Measurements from ENCODE around the gene MINPP1.

Gene MINPP1

DNA sequence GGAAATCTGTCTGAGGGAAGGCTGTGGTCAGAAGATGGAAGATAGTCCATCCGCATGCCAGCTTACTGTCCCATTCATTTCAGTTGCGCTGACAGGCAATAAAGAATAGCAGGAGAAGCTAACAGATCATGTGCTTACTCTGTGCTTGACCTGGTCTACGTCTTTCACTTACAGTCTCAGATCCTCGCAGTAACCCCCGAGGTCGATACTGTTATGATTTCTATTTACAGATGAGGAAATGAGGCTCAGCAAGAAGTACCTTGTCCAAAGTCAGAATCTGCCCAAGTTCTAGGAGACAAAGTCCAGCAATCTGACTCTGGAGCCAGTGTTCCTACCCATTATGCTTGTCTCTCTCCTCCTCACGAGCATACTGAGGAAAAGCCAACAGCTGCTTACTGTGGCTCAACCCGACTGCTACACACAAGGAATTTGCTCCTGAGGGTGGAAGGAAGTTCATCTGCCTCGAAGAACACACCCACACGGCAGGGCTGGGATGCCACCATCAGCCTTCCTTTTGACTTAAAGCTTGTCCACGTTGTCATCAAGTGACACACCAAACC, 74.2 kb downstream of the MINPP1 start:
- no peak for DNase-seq (ENCODE audit: low read depth, low spot score)
- CTCF ChIA-PET, result interaction anchor here (1.1 to 1.4 kb wide), 2 partner anchors 10 to 16 kb away, joined by 4 to 5 read pairs; no protein-coding TSS in a partner anchor
- TF ChIP-seq, protein P1, sequence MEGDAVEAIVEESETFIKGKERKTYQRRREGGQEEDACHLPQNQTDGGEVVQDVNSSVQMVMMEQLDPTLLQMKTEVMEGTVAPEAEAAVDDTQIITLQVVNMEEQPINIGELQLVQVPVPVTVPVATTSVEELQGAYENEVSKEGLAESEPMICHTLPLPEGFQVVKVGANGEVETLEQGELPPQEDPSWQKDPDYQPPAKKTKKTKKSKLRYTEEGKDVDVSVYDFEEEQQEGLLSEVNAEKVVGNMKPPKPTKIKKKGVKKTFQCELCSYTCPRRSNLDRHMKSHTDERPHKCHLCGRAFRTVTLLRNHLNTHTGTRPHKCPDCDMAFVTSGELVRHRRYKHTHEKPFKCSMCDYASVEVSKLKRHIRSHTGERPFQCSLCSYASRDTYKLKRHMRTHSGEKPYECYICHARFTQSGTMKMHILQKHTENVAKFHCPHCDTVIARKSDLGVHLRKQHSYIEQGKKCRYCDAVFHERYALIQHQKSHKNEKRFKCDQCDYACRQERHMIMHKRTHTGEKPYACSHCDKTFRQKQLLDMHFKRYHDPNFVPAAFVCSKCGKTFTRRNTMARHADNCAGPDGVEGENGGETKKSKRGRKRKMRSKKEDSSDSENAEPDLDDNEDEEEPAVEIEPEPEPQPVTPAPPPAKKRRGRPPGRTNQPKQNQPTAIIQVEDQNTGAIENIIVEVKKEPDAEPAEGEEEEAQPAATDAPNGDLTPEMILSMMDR (IDR thresholded peaks at IDR 0.05; ENCODE audit: insufficient read depth, low read length, missing control alignments), result no peak
- H3K4me3 ChIP-seq (ENCODE audit: low read depth, low read length), result no peak overlapping the region
- POLR2A ChIA-PET, result no interaction called here

DNA sequence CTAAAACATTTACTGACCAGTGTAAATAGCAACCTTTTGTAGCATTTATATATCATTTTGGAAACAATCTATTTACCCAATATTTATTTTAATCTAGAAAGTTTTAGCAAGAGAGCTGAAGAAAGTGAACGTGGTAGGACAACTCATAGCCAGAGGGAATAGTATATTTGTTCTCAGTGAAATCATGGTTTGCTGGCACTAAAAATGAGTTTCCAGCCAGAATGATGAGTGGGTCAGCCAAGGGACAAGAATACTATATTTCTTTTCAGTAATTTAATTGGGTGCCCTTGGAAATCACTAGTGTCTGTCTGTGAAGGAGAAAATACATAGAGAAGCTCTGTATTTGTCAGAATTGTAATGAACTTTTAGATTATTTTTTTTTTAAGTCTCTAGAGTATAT, 74.9 kb downstream of the MINPP1 start:
- DNase-seq (ENCODE audit: low read depth, low spot score), result no peak
- no peak overlapping the region for H3K4me3 ChIP-seq (ENCODE audit: low read depth, low read length)
- ChIA-PET POLR2A (no interaction called here), CTCF (interaction anchor here (1.1 to 1.4 kb wide), 2 partner anchors 9 to 15 kb away, joined by 4 to 5 read pairs; no protein-coding TSS in a partner anchor)
- TF ChIP-seq, protein P1 (IDR thresholded peaks at IDR 0.05; ENCODE audit: insufficient read depth, low read length, missing control alignments), result no peak

DNA sequence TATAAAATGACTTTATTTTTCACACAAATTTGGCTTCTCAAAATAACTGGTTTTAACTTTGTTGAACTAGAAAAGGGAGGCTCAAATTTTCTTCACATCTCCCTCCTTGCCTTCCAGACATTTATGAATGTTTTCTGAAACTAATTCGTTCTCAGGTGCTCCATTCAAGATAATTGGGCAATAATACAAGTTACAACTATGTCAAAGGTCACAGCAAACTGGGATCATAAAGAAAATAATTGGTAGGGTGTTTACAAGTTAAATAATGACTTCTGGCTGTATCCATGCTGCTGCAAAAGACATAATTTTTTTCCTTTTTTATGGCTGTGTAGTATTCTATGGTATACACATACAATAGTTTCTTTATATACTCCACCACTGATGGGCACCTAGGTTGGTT, 75.3 kb downstream of the MINPP1 start:
- ChIA-PET POLR2A (no interaction called here), CTCF (interaction anchor here (1.1 kb wide), 1 partner anchor 8 kb away, joined by 5 read pairs; no protein-coding TSS in a partner anchor)
- DNase-seq (ENCODE audit: low read depth, low spot score), result no peak
- TF ChIP-seq, protein P1 (IDR thresholded peaks at IDR 0.05; ENCODE audit: insufficient read depth, low read length, missing control alignments), result no peak
- H3K4me3 ChIP-seq (ENCODE audit: low read depth, low read length), result no peak overlapping the region

DNA sequence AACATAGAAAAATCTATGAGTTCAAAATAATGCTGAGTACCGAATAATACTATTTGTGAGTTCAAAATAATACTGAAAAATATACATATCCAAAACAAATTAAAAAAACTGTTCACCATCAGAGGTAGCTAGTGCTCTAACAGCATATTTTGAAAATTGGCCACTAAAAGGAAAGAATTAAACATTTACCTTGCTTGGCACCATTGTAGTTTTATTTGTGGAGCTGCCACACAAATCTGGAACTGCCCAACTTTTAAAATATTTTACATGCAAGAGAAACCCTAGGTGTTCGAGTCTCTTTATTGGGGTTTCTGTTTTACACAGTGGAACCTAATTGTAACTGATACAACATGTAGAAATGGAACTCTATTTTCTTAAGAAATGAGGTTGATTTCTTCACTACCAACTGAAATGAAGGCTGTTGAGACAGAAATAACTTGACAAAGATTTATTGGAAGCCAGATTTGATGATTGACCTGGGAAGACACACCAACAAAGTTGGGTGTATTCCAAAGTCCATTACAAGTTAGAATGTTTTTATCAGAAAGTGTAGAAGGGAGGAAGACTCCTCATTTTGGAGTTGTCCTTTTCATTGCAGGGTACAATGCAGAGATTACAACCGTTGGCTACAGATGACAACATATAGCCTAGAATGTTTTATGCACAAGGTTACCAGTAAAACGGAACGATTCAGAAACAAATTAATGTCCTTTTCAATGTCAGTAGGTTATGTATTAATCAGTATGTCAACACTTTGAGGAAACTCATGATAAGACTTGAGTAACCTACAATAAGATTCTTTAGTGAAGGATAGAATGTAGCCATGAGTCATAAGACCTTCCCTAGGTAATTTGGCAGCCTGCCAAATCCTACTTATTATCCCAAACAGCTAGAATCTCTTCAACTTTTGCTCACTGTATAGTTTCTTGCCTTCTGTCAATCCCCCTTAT, 81.1 kb downstream of the MINPP1 start:
- CTCF ChIA-PET, result no interaction called here
- TF ChIP-seq, protein P1 (IDR thresholded peaks at IDR 0.05; ENCODE audit: insufficient read depth, low read length, missing control alignments), result no peak
- H3K4me3 ChIP-seq (ENCODE audit: low read depth, low read length), result no peak overlapping the region
- POLR2A ChIA-PET, result no interaction called here
- DNase-seq (ENCODE audit: low read depth, low spot score), result no peak

DNA sequence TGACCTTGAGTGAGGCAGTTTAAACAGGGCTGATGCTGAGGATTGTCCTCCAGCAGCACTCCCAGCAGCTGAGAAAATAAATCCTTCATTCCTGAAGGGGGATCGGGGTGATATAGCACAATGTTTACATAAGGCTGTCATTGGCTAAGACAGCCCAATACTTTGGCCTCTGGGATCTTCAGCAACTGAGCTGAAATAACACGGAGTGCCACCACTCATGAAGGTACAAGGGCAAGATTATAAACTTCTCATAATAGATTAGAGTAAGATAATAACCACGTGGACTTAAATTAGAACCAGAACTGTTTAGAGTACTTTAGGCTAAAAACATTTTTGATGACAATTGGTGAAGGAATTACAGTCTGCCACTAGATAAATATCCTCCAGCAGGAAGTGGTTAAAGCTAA, 85.0 kb downstream of the MINPP1 start:
- DNase-seq (ENCODE audit: low read depth, low spot score), result peak; percentile 12
- TF ChIP-seq, protein P1 (IDR thresholded peaks at IDR 0.05; ENCODE audit: insufficient read depth, low read length, missing control alignments), result no peak
- ChIA-PET POLR2A (interaction anchor here (1.4 kb wide), 1 partner anchor 42 kb away, joined by 3 read pairs; no protein-coding TSS in a partner anchor), CTCF (interaction anchor here (1.0 kb wide), 1 partner anchor 9 kb away, joined by 3 read pairs; no protein-coding TSS in a partner anchor)
- H3K4me3 ChIP-seq (ENCODE audit: low read depth, low read length), result no peak overlapping the region
